ENCODE data around the gene PCDHA10.
"Not testable (repeated sequence)": the region's sequence is repeated elsewhere in the genome, so short reads cannot be mapped to it uniquely, and the experiment has no call there.

The PCDHA10 gene

DNA sequence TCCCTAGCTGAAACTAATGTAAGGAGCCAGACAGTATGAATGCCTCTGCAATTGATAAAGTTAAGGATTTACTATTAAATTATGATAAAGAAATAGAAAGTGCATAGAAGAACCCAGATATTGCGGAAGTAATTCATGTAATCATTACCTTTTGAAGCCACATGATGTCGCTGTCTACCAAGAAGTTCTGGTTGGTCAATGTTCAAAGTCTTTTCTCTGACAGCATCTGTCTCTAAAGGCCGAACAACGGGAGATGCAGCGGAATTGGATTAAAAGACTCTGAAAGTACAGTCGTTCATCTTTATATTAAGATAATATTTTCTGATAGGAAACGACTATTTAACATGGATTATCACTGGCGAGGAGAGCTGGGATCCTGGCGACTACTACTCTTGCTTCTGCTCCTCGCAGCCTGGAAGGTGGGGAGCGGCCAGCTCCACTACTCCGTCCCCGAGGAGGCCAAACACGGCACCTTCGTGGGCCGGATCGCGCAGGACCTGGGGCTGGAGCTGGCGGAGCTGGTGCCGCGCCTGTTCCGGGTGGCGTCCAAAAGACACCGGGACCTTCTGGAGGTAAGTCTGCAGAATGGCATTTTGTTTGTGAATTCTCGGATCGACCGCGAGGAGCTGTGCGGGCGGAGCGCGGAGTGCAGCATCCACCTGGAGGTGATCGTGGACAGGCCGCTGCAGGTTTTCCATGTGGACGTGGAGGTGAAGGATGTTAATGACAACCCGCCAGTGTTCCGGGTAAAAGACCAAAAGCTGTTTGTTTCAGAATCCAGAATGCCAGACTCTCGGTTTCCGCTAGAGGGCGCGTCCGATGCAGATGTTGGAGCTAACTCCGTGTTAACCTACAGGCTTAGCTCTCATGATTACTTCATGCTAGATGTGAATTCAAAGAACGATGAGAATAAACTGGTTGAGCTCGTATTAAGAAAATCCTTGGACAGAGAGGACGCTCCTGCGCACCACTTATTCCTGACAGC, 14.4 kb upstream of the PCDHA10 start, which contains the start of gene PCDHA8:
TSS of gene PCDHA8 (plus strand) at position 210 of the 985 bp plus-strand sequence. CDS start at position 345, 135 bp downstream.
- no peak for DNase-seq (ENCODE audit: low read depth in 2 of 2)

DNA sequence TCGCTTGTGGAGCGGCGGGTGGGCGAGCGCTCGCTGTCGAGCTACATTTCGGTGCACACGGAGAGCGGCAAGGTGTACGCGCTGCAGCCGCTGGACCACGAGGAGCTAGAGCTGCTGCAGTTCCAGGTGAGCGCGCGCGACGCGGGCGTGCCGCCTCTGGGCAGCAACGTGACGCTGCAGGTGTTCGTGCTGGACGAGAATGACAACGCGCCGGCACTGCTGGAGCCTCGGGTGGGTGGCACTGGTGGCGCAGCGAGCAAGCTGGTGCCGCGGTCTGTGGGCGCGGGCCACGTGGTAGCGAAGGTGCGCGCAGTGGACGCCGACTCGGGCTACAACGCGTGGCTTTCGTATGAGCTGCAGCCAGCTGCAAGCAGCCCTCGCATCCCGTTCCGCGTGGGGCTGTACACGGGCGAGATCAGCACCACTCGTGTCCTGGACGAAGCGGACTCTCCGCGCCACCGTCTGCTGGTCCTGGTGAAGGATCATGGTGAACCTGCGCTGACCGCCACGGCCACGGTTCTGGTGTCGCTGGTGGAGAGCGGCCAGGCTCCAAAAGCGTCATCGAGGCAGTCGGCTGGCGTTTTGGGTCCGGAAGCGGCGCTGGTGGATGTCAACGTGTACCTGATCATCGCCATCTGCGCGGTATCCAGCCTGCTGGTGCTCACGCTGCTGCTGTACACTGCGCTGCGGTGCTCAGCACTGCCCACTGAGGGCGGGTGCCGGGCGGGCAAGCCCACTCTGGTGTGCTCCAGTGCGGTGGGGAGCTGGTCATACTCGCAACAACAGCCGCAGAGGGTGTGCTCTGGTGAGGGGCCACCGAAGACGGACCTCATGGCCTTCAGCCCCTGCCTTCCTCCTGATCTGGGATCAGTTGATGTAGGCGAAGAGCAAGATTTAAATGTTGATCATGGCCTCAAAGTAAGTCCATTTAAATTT, 12.6 kb upstream of the PCDHA10 start:
- no peak for DNase-seq (ENCODE audit: low read depth in 2 of 2)

GRCh38 chr5:140848139-140849102, 7.3 kb upstream of the PCDHA10 start, which contains the start of gene PCDHA9:
PCDHA9 (plus strand) TSS chr5:140848382; CDS start chr5:140848496, 114 bp downstream.
- DNase-seq (ENCODE audit: low read depth in 2 of 2), result not testable (repeated sequence)

- not testable (repeated sequence) for DNase-seq (ENCODE audit: low read depth in 2 of 2)
These were observed 5.7 kb upstream of the PCDHA10 start for GRCh38 chr5:140849831-140850634.

DNA sequence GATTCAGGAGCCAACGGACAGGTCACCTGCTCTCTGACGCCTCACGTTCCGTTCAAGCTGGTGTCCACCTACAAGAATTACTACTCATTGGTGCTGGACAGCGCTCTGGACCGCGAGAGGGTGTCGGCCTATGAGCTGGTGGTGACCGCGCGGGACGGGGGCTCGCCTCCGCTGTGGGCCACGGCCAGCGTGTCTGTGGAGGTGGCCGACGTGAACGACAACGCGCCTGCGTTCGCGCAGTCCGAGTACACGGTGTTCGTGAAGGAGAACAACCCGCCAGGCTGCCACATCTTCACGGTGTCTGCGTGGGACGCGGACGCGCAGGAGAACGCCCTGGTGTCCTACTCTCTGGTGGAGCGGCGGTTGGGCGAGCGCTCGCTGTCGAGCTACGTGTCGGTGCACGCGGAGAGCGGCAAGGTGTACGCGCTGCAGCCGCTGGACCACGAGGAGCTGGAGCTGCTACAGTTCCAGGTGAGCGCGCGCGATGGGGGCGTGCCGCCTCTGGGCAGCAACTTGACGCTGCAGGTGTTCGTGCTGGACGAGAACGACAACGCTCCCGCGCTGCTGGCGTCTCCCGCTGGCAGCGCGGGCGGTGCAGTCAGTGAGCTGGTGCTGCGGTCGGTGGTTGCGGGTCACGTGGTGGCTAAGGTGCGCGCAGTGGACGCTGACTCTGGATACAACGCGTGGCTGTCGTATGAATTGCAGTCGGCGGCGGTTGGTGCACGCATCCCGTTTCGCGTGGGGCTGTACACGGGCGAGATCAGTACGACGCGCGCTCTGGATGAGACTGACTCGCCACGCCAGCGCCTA, 1.7 kb downstream of the PCDHA10 start:
- no peak for DNase-seq (ENCODE audit: low read depth in 2 of 2)

DNA sequence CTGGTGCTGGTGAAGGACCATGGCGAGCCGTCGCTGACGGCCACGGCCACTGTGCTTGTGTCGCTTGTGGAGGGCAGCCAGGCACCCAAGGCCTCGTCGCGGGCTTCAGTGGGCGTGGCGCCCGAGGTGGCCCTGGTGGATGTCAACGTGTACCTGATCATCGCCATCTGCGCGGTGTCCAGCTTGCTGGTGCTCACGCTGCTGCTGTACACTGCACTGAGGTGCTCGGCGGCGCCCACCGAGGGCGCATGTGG, 2.2 kb downstream of the PCDHA10 start:
- DNase-seq (ENCODE audit: low read depth in 2 of 2), result no peak

GRCh38 chr5:140862441-140863295, 7.0 kb downstream of the PCDHA10 start:
- no peak for DNase-seq (ENCODE audit: low read depth in 2 of 2)

DNA sequence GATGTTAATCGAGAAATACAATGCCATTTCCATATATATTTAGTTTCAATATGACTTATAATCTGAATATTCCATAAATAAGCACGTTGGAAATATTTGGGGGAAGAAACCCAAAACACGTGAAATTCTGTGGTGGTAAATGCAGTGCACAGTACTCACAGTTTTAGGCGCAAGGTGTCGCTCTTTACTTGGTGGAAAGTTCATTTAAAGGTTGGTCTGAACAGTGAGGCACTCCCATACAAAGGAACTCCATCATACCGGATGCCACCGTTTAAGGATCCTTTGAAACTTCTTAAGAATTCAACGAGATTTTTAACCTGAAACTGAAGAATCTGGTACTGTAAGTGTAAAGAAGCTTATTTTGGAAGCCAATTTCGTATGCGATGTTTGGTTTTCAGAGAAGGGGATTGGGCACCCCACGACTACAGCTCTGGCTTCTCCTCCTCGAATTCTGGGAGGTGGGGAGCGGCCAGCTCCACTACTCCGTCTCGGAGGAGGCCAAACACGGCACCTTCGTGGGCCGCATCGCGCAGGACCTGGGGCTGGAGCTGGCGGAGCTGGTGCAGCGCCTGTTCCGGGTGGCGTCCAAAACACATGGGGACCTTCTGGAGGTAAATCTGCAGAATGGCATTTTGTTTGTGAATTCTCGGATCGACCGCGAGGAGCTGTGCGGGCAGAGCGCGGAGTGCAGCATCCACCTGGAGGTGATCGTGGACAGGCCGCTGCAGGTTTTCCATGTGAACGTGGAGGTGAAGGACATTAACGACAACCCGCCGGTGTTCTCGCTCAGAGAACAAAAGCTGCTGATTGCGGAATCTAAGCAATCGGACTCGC, 13.2 kb downstream of the PCDHA10 start, which contains the start of gene PCDHA11:
TSS of gene PCDHA11 (plus strand) at position 237 of the 834 bp plus-strand sequence. CDS start at position 384, 147 bp downstream.
- no peak for DNase-seq (ENCODE audit: low read depth in 2 of 2)

DNA sequence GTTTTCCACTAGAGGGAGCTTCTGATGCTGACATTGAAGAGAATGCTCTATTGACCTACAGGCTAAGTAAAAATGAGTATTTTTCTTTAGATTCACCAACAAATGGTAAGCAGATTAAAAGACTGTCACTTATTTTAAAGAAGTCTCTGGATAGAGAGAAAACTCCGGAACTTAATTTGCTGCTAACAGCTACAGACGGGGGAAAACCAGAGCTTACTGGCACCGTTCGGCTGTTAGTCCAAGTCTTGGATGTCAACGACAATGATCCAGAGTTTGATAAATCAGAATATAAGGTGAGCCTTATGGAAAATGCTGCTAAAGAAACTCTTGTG, 13.8 kb downstream of the PCDHA10 start:
- DNase-seq (ENCODE audit: low read depth in 2 of 2), result no peak

DNA sequence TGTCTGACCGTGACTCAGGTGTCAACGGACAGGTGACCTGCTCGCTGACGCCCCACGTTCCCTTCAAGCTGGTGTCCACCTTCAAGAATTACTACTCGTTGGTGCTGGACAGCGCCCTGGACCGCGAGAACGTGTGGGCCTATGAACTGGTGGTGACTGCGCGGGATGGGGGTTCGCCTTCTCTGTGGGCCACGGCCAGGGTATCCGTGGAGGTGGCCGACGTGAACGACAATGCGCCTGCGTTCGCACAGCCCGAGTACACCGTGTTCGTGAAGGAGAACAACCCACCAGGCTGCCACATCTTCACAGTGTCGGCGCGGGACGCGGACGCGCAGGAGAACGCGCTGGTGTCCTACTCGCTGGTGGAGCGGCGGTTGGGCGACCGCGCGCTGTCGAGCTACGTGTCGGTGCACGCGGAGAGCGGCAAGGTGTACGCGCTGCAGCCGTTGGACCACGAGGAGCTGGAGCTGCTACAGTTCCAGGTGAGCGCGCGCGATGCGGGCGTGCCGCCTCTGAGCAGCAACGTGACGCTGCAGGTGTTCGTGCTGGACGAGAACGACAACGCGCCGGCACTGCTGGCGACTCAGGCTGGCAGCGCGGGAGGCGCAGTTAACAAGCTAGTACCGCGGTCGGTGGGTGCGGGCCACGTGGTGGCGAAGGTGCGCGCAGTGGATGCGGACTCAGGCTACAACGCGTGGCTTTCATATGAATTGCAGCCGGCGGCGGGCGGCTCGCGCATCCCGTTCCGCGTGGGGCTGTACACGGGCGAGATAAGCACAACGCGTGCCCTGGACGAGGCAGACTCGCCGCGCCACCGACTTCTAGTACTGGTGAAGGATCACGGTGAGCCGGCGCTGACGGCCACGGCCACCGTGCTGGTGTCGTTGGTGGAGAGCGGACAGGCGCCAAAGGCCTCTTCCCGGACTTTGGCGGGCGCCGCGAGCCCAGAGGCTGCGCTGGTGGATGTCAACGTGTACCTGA, 14.8 kb downstream of the PCDHA10 start:
- no peak for DNase-seq (ENCODE audit: low read depth in 2 of 2)

DNA sequence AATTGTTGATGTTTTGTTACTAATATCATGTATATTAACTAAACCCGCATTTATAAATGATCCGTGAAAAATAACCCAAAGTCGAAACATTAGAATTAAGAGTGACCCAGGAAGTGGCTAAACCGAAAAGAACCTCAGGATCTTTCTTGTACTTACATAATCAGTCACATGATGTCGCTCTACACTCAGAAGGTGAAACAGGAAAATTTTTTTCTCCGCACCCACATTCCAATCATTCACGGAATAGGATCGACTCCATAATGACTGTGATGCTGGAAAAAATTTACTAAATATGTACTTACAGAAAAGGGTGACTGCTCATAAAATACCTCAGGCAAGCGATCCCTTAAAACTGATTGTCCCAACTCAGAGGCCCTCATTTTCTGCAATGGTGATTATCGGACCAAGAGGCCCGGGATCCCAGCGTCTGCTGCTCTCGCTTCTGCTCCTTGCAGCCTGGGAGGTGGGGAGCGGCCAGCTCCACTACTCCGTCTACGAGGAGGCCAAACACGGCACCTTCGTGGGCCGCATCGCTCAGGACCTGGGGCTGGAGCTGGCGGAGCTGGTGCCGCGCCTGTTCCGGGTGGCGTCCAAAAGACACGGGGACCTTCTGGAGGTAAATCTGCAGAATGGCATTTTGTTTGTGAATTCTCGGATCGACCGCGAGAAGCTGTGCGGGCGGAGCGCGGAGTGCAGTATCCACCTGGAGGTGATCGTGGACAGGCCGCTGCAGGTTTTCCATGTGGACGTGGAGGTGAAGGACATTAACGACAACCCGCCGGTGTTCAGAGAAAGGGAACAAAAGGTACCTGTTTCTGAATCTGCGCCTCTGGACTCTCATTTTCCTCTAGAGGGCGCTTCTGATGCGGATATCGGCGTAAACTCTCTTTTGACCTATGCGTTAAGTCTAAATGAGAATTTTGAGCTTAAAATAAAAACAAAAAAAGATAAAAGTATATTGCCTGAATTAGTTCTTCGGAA, 19.7 kb downstream of the PCDHA10 start, which contains the start of gene PCDHA12:
TSS of gene PCDHA12 (plus strand) at position 224 of the 981 bp plus-strand sequence. CDS start at position 389, 165 bp downstream.
- no peak for DNase-seq (ENCODE audit: low read depth in 2 of 2)

DNA sequence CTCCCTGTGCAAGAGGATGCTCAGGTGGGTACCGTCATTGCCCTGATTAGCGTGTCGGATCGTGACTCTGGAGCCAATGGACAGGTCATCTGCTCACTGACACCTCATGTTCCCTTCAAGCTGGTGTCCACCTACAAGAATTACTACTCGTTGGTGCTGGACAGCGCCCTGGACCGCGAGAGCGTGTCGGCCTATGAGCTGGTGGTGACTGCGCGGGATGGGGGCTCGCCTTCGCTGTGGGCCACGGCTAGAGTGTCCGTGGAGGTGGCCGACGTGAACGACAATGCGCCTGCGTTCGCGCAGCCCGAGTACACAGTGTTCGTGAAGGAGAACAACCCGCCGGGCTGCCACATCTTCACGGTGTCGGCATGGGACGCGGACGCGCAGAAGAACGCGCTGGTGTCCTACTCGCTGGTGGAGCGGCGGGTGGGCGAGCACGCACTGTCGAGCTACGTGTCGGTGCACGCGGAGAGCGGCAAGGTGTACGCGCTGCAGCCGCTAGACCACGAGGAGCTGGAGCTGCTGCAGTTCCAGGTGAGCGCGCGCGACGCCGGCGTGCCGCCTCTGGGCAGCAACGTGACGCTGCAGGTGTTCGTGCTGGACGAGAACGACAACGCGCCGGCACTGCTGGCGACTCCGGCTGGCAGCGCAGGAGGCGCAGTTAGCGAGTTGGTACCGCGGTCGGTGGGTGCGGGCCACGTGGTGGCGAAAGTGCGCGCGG, 21.0 kb downstream of the PCDHA10 start:
- not testable (repeated sequence) for DNase-seq (ENCODE audit: low read depth in 2 of 2)

- no peak for DNase-seq (ENCODE audit: low read depth in 2 of 2)
These were observed 21.5 kb downstream of the PCDHA10 start for GRCh38 chr5:140877262-140877581.

DNA sequence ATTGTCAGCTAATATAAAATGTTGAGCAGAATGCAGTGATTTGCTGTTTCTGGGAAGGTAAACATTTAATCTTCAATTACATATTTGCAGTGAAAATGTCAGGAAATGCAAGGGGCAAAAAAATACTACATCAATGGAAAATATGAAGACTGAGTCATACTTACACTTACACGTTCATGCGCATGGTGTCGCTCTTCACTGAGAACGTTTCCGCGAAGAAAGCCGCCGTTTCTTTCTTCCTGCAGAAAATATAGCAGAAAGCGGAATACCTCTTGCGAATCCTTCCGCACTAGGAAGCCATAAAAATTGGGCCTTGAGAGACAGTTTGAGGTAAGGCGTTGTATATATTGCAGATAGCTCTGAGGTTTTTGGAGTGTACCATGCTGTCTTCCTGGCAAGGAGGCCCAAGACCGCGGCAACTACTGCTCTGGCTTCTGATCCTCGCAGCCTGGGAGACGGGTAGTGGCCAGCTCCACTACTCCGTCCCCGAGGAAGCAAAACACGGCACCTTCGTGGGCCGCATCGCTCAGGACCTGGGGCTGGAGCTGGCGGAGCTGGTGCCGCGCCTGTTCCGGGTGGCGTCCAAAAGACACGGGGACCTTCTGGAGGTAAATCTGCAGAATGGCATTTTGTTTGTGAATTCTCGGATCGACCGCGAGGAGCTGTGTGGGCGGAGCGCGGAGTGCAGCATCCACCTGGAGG, 26.3 kb downstream of the PCDHA10 start, which contains the start of gene PCDHA13:
TSS of gene PCDHA13 (plus strand) at position 236 of the 702 bp plus-strand sequence. CDS start at position 381, 145 bp downstream.
- DNase-seq (ENCODE audit: low read depth in 2 of 2), result no peak
